ENCODE measurements around the gene SCGB3A1.

DNA sequence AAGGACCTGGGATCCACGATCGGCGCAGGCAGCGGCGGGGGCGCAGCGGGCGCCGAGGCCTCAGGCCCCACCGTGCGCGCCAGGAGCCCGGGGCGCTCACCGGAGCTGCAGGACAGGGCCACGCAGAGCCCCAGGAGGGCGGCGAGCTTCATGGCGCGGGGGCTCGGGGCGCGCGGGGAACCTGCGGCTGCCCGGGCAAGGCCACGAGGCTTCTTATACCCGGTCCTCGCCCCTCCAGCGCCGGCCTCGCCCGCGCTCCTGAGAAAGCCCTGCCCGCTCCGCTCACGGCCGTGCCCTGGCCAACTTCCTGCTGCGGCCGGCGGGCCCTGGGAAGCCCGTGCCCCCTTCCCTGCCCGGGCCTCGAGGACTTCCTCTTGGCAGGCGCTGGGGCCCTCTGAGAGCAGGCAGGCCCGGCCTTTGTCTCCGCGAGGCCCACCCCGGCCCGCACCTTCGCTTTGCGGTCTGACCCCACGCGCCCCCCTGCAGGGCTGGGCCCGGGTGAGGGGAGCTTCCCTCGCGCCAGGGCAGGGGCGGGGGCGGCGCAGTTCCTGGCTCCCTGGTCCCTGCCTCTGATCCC lies at the start of gene SCGB3A1:
- no peak for TF ChIP-seq POLR2A (IDR thresholded peaks at IDR 0.05)
- no peak for TF ChIP-seq POLR2AphosphoS5 (IDR thresholded peaks at IDR 0.05)

All from sigmoid colon (tissue), 4 donors.